ENCODE data around the gene ADCY3.
"Not testable (repeated sequence)": the region's sequence is repeated elsewhere in the genome, so short reads cannot be mapped to it uniquely, and the experiment has no call there.

Gene ADCY3

GRCh38 chr2:24818721-24819167 is 101.3 kb downstream of the ADCY3 start:
- Mint-ChIP-seq H3K9me3 (no peaks in the 10 kb centered on the region), H3K27me3 (no peaks in the 10 kb centered on the region), H3K4me3 (no peak overlapping the region), H3K27ac (peak overlapping the region; percentile 42 to 66), H3K4me1 (peaks cover 12% of the 10 kb centered on the region)
- ATAC-seq (no peak), DNase-seq (no peak)

DNA sequence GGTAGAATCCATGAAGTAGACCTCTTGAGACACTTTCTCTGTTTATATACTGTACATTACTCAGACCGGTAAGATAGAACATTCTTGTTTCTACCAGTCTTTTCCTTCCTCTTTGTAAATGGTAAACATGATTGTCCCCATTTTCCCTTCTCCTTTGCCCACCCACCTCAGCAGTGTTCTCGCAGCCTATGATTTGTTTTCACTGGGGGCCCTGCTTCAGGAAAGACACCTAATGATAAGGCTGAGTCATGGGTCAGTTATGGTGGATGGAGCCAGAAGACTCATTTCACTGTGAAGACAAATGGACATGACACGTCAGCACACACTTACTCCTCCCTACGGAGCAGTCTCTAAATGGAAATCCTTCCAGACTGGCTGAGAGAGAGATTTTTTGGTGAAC is 103.2 kb downstream of the ADCY3 start:
- Mint-ChIP-seq H3K9me3 (no peaks in the 10 kb centered on the region), H3K27me3 (no peaks in the 10 kb centered on the region), H3K4me3 (no peak overlapping the region), H3K4me1 (peaks cover 12% of the 10 kb centered on the region), H3K27ac (no peak overlapping the region)
- no peak for DNase-seq
- no peak for ATAC-seq

- H3K9me3 Mint-ChIP-seq: no peaks in the 10 kb centered on the region
- no peak for DNase-seq
- ATAC-seq: no peak
- H3K27ac Mint-ChIP-seq: no peak overlapping the region
- H3K4me3 Mint-ChIP-seq: no peak overlapping the region
- H3K27me3 Mint-ChIP-seq: no peaks in the 10 kb centered on the region
- peaks cover 10% of the 10 kb centered on the region for H3K4me1 Mint-ChIP-seq
Observed at GRCh38 chr2:24816404-24816803, 103.6 kb downstream of the ADCY3 start.

DNA sequence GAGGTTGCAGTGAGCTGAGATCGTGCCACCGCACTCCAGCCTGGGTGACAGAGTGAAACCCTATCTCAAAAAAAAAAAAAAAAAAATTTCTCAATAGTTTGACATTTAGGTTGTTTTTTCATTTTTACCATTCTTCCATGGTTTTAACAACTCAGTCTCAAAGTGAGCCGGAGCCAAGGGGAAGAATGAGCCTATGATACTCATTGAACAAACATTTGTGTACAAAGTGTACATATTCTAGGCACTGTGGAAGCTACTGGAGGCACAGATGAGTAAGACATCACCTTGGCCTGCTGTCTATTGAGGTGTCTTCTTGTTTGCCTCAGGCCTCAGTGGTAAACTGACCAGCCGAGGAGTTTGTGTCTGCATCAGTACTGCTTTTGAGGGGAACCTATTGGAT is 104.9 kb downstream of the ADCY3 start:
- no peak for ATAC-seq
- H3K27ac Mint-ChIP-seq: no peak overlapping the region
- H3K27me3 Mint-ChIP-seq: no peaks in the 10 kb centered on the region
- no peak overlapping the region for H3K4me3 Mint-ChIP-seq
- no peak for DNase-seq
- no peaks in the 10 kb centered on the region for H3K9me3 Mint-ChIP-seq
- peaks cover 6% of the 10 kb centered on the region for H3K4me1 Mint-ChIP-seq

DNA sequence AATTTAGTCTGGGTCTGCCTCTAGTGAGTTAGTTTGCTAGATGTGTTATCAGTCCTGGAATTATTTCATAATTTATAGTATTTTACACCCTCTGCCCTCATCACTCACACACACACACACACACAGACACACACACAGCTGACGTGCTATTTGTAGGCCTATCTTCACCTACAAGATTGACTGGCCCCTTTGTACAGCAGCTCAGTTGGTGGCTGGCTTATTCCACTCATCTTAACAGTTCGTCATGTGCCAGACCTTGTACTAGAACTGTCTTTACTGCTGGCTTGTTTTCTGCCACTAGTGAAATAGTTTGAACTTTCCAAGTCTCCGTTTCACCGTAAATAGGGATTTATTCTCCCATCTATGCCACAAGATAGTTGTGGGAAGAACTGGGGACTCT is 105.5 kb downstream of the ADCY3 start:
- DNase-seq: no peak
- Mint-ChIP-seq H3K4me1 (peaks cover 6% of the 10 kb centered on the region), H3K4me3 (no peak overlapping the region), H3K27ac (no peak overlapping the region), H3K27me3 (no peaks in the 10 kb centered on the region), H3K9me3 (no peaks in the 10 kb centered on the region)
- no peak for ATAC-seq

DNA sequence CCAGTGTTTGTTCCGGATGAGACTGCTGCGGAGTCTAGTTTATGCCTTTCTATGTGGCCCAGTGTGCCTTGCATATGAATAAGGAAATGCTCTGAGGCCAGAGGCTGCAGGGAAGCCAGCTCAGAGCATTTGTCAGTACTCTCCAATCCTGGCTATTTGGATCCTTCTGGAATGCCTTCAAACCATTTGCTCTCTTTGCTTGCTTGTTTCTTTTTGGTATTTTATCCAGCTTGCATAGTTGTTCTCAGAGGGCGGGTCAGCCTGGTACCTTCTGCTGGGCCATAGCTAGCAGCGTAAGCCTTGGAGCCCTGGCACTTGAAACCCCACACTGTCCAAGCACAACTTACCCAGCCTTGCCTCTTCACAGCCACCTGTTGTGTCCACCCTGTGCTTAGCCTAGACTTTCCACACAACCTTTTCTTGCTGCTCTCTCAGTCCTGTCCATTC is 106.3 kb downstream of the ADCY3 start:
- DNase-seq (no peak), ATAC-seq (no peak)
- Mint-ChIP-seq H3K27me3 (no peaks in the 10 kb centered on the region), H3K4me1 (peaks cover 11% of the 10 kb centered on the region), H3K27ac (no peak overlapping the region), H3K9me3 (no peaks in the 10 kb centered on the region), H3K4me3 (no peak overlapping the region)

- H3K27me3 Mint-ChIP-seq: no peaks in the 10 kb centered on the region
- peaks cover 8% of the 10 kb centered on the region for H3K4me1 Mint-ChIP-seq
Observed at GRCh38 chr2:24809316-24810007, 110.6 kb downstream of the ADCY3 start.

DNA sequence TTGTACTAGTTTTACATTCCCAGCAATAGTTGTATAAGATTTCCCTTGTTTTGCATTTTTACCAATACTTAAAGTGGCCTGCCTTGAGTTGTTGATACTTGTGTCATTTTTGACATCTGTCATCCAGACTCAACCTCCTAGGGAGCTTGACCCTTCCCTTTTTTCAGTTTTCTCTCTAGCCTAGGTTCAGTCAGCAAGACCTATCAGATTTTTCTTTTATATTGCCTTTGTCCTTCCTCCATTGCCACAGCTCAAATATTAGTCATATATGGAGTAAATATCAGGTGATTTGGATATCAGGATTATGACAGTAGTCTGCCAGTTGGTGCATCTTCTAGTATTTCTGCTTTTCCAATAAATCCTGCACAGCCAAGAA is 113.4 kb downstream of the ADCY3 start:
- Mint-ChIP-seq H3K27ac (peak overlapping the region in 1 of 2 donors; percentile 8), H3K27me3 (no peaks in the 10 kb centered on the region), H3K4me3 (no peak overlapping the region), H3K4me1 (peaks cover 15% of the 10 kb centered on the region), H3K9me3 (peaks cover 0 to 6% of the 10 kb centered on the region in 2 donors)
- ATAC-seq (no peak), DNase-seq (no peak)

More at GRCh38 chr2:24809316-24810007, 110.6 kb downstream of the ADCY3 start:
- Mint-ChIP-seq H3K9me3 (peaks cover 0 to 6% of the 10 kb centered on the region in 2 donors), H3K27ac (peak overlapping the region in 1 of 2 donors; percentile 46), H3K4me3 (no peak overlapping the region)
- ATAC-seq (no peak), DNase-seq (no peak)

DNA sequence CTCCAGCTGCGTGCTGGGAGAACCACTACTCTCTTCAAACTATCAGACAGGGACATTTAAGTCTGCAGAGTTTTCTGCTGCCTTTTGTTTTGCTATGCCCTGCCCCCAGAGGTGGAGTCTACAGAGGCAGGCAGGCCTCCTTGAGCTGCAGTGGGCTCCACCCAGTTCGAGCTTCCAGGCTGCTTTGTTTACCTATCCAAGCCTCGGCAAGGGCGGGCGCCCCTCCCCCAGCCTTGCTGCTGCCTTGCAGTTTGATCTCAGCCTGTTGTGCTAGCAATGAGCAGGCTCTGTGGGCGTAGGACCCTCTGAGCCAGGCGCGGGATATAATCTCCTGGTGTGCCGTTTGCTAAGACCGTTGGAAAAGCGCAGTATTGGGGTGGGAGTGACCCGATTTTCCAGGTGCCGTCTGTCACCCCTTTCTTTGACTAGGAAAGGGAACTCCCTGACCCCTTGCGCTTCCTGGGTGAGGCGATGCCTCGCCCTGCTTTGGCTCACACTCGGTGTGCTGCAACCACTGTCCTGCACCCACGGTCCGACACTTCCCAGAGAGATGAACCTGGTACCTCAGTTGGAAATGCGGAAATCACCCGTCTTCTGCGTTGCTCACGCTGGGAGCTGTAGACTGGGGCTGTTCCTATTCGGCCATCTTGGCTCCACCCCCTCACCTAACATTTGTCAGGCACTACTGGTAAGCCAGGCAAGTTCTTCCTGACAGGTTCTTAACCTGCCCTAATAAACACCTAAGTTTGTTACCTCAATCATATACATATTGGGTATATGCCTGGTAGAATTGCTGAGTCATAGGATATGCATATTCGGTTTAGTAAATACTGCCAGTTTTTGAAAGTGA is 114.0 kb downstream of the ADCY3 start:
- not testable (repeated sequence) for DNase-seq, H3K9me3 Mint-ChIP-seq, ATAC-seq, H3K27me3 Mint-ChIP-seq, H3K27ac Mint-ChIP-seq, H3K4me3 Mint-ChIP-seq
- peaks cover 15% of the 10 kb centered on the region for H3K4me1 Mint-ChIP-seq

- not testable (repeated sequence) for ATAC-seq, H3K27me3 Mint-ChIP-seq, H3K9me3 Mint-ChIP-seq, DNase-seq, H3K4me3 Mint-ChIP-seq, H3K27ac Mint-ChIP-seq
- H3K4me1 Mint-ChIP-seq: peaks cover 23% of the 10 kb centered on the region
Observed at GRCh38 chr2:24800487-24800886, 119.5 kb downstream of the ADCY3 start.

DNA sequence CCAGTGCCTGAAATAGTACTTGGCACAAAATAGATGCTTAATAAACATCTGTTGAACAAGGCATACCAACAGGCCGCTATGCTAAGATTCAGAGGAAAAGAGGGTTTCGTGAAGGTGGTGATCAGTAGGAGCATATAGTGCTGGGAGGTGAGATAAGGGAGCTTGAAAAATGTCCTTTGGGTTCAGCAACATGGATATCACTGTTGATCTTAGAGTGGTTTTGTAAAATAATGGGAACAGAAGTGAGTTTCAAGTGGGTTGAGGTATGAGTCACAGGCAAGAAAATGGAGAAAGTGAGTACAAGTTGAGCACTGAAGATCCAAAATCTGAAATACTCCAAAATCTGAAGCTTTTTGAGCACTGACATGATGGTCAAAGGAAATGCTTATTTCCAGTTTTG is 122.4 kb downstream of the ADCY3 start:
- DNase-seq: no peak
- no peak overlapping the region for H3K4me3 Mint-ChIP-seq
- H3K4me1 Mint-ChIP-seq: peaks cover 32% of the 10 kb centered on the region
- H3K27ac Mint-ChIP-seq: no peak overlapping the region
- no peaks in the 10 kb centered on the region for H3K9me3 Mint-ChIP-seq
- H3K27me3 Mint-ChIP-seq: no peaks in the 10 kb centered on the region
- no peak for ATAC-seq

GRCh38 chr2:24793761-24794435 is 126.1 kb downstream of the ADCY3 start:
- DNase-seq (peak in 1 of 2 donors; percentile 3), ATAC-seq (no peak)
- H3K4me3 Mint-ChIP-seq: peak overlapping the region; percentile 97 to 98
- H3K4me1 Mint-ChIP-seq: peaks cover 48% of the 10 kb centered on the region
- H3K27ac Mint-ChIP-seq: peak overlapping the region; percentile 100
- H3K9me3 Mint-ChIP-seq: no peaks in the 10 kb centered on the region
- no peaks in the 10 kb centered on the region for H3K27me3 Mint-ChIP-seq

GRCh38 chr2:24792874-24793760 is 126.9 kb downstream of the ADCY3 start, which contains the start of the genes CENPO and PTRHD1:
Gene CENPO (plus strand): TSS chr2:24793425. CDS start chr2:24793920, 495 bp downstream.
Gene PTRHD1 (minus strand): TSS chr2:24793391. CDS start chr2:24793377, 14 bp downstream.
- H3K27ac Mint-ChIP-seq: peak within 1 kb of the TSS; percentile 100
- H3K4me3 Mint-ChIP-seq: peak within 1 kb of the TSS; percentile 97 to 98
- peak; percentile 97 for ATAC-seq
- H3K4me1 Mint-ChIP-seq: peaks cover 48% of the 10 kb centered on the region
- no peaks in the 10 kb centered on the region for H3K27me3 Mint-ChIP-seq
- H3K9me3 Mint-ChIP-seq: no peaks in the 10 kb centered on the region
- DNase-seq: peak; percentile 94 to 95

- DNase-seq: no peak
- Mint-ChIP-seq H3K9me3 (no peaks in the 10 kb centered on the region), H3K27me3 (no peaks in the 10 kb centered on the region)
Observed at GRCh38 chr2:24792542-24792873, 127.5 kb downstream of the ADCY3 start.

DNA sequence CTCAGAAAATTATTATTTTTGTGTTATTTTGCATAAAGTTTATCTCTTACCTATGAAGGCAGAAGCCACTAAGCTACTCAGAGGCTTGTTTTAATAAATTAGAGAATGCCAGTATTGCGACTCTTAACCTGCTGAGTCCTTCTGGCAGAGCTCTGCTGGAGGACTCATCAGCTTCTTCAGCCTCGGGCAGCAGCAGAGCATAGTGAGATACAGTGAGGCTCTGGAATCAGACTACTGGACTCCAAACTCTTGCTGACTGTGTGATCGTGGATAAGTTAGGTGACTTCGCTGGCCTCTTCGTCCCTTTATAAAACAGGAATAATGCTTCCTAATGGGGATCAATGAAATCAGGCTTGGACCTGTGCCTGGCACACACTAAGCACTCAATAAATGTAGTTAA is 128.6 kb downstream of the ADCY3 start:
- ATAC-seq (no peak), DNase-seq (no peak)
- H3K27ac Mint-ChIP-seq: no peak overlapping the region
- H3K4me3 Mint-ChIP-seq: peak overlapping the region in 1 of 2 donors; percentile 15
- H3K9me3 Mint-ChIP-seq: no peaks in the 10 kb centered on the region
- no peaks in the 10 kb centered on the region for H3K27me3 Mint-ChIP-seq
- peaks cover 33% of the 10 kb centered on the region for H3K4me1 Mint-ChIP-seq

More at GRCh38 chr2:24792542-24792873, 127.5 kb downstream of the ADCY3 start:
- peaks cover 44% of the 10 kb centered on the region for H3K4me1 Mint-ChIP-seq
- peak overlapping the region; percentile 97 to 98 for H3K4me3 Mint-ChIP-seq
- ATAC-seq: no peak
- peak overlapping the region; percentile 100 for H3K27ac Mint-ChIP-seq
